B cell (primary cell): ENCODE results near the gene ABTB2. TPM values are rescaled to one million over a fixed set of nuclear protein-coding genes. Genes with fewer than 3 reads are reported as not detected.

ENCODE experiments used
- ATAC-seq: fragments of 200-7000 bp; cut with Tn5 transposase; one replicate; pipeline ENCODE4 v1.10.0; 2021; ENCODE audit warnings: low read depth, mild to moderate bottlenecking, moderate number of reproducible peaks, moderate library complexity
- CTCF ChIA-PET: fragments of 350-600 bp; sonication (Branson Sonifier 250); formaldehyde crosslinking; loops from one replicate; lab custom pipeline; 2021; ENCODE audit warnings: antibody characterized with exemption, inconsistent platforms; lab: Charles Lee
- POLR2A ChIA-PET: fragments of 350-600 bp; sonication (Branson Sonifier 250); formaldehyde crosslinking; loops from one replicate; lab custom pipeline; 2021; ENCODE audit warnings: antibody characterized with exemption; lab: Charles Lee
- DNase-seq: peaks from one replicate; pipeline ENCODE4 v3.0.0; 2013
- H2AFZ ChIP-seq: 2 replicates; pipeline ENCODE4 v1.6.1; 2012; ENCODE audit warnings: mild to moderate bottlenecking, low read depth, low read length; ENCODE audit not compliant: insufficient read depth, poor library complexity, severe bottlenecking
- H3K27ac ChIP-seq, 2 donors: 1 replicate in 1 of 2; 2 replicates in 1 of 2; pipeline ENCODE4 v1.5.1; 2012 to 2013; ENCODE audit warnings: low read length in 2 of 2, mild to moderate bottlenecking in 2 of 2, moderate library complexity in 1 of 2
- H3K27me3 ChIP-seq, 4 experiments: fragments of 200-600 bp in 1 of 4; sonication (generic) in 1 of 4; replicated peaks in 1 of 4; 1 replicate in 2 of 4; 2 replicates in 2 of 4; pipeline versions ENCODE4 v1.6.1 to v1.7.0; 2013 to 2016; ENCODE audit warnings: low read length in 3 of 4, mild to moderate bottlenecking in 2 of 4, mixed read lengths in 1 of 4, moderate library complexity in 1 of 4; ENCODE audit not compliant: insufficient read depth in 4 of 4, control insufficient read depth in 3 of 4; ENCODE audit errors: control extremely low read depth in 1 of 4
- H3K36me3 ChIP-seq, 2 experiments: replicated peaks in 1 of 2; 1 replicate in 1 of 2; 2 replicates in 1 of 2; pipeline versions ENCODE4 v1.6.1 to v1.7.1; 2013; ENCODE audit warnings: low read length in 1 of 2; ENCODE audit not compliant: insufficient read depth in 2 of 2, control insufficient read depth in 1 of 2; ENCODE audit errors: control extremely low read depth in 1 of 2, extremely low read depth in 1 of 2
- H3K4me1 ChIP-seq, 2 donors: fragments of 200-600 bp in 1 of 2; sonication (generic) in 1 of 2; 1 replicate in 1 of 2; 2 replicates in 1 of 2; pipeline versions ENCODE4 v1.5.1 to v1.6.1; 2013 to 2017; ENCODE audit warnings: low read length in 2 of 2; ENCODE audit not compliant: control insufficient read depth in 2 of 2, insufficient read depth in 2 of 2
- H3K4me2 ChIP-seq: replicated peaks from 2 replicates; pipeline ENCODE3; 2012; ENCODE audit warnings: mild to moderate bottlenecking, low read depth, low read length; ENCODE audit not compliant: poor library complexity, severe bottlenecking
- H3K4me3 ChIP-seq, 5 experiments: fragments of 200-600 bp in 1 of 5; sonication (generic) in 1 of 5; 1 replicate in 3 of 5; 2 replicates in 2 of 5; pipeline versions ENCODE4 v1.5.1 to v1.7.0; 2011 to 2016; ENCODE audit warnings: low read length in 4 of 5, mild to moderate bottlenecking in 4 of 5, low read depth in 2 of 5, control low read depth in 1 of 5, moderate library complexity in 1 of 5; ENCODE audit not compliant: insufficient read depth in 1 of 5; ENCODE audit errors: control extremely low read depth in 1 of 5, extremely low read depth in 1 of 5
- H3K79me2 ChIP-seq: fragments of 200-600 bp; sonication (generic); one replicate; pipeline ENCODE4 v1.6.0; 2016; ENCODE audit warnings: low read length; ENCODE audit not compliant: control insufficient read depth, insufficient read depth
- H3K9ac ChIP-seq: fragments of 200-600 bp; sonication (generic); 2 replicates; pipeline ENCODE4 v1.6.1; 2017; ENCODE audit warnings: mild to moderate bottlenecking, low read length, moderate library complexity
- H3K9me3 ChIP-seq, 3 donors: one replicate each; pipeline versions ENCODE4 v1.6.1 to v1.7.1; 2013; ENCODE audit warnings: low read length in 2 of 3; ENCODE audit not compliant: control insufficient read depth in 2 of 3, insufficient read depth in 1 of 3; ENCODE audit errors: control extremely low read depth in 1 of 3
- H4K20me1 ChIP-seq: 2 replicates; pipeline ENCODE4 v1.6.0; 2012; ENCODE audit warnings: mild to moderate bottlenecking, low read length; ENCODE audit not compliant: insufficient read depth, control insufficient read depth, poor library complexity, severe bottlenecking
- H3K27ac Mint-ChIP-seq: one replicate; pipeline ENCODE4 v1.8.0; 2021; ENCODE audit warnings: mixed read lengths
- H3K27me3 Mint-ChIP-seq: one replicate; pipeline ENCODE4 v1.8.0; 2021; ENCODE audit warnings: mixed read lengths
- H3K4me1 Mint-ChIP-seq: one replicate; pipeline ENCODE4 v1.8.0; 2021; ENCODE audit warnings: mixed read lengths
- H3K4me3 Mint-ChIP-seq: one replicate; pipeline ENCODE4 v1.8.0; 2021; ENCODE audit warnings: mixed read lengths
- H3K9me3 Mint-ChIP-seq: one replicate; pipeline ENCODE4 v1.8.0; 2022; ENCODE audit warnings: mixed read lengths; ENCODE audit not compliant: insufficient read depth
- CTCF ChIP-seq: fragments of 200-600 bp; IDR thresholded peaks from one replicate; pipeline ENCODE4 v1.8.0; 2022; ENCODE audit warnings: antibody characterized with exemption, mild to moderate bottlenecking
- EZH2 ChIP-seq: IDR thresholded peaks from 2 replicates; pipeline ENCODE4 v1.6.1; 2012; ENCODE audit warnings: borderline replicate concordance, low read depth, mild to moderate bottlenecking, moderate library complexity, low read length; ENCODE audit not compliant: insufficient read depth, poor library complexity, severe bottlenecking
- WGBS: methylation state at CpG from one replicate; pipeline ENCODE4 v1.1.5; 2013; ENCODE audit warnings: missing lambda C conversion rate; ENCODE audit not compliant: insufficient coverage; 5-methylcytosine and 5-hydroxymethylcytosine counted together
- intact Hi-C: fragments of 100-400 bp; cut with micrococcal nuclease; formaldehyde crosslinking; loops from one replicate; pipeline ENCODE4 v1.10.0; 2022
- polyA plus RNA-seq: library from polyadenylated mRNA; depleted of rRNA; stranded (reverse); fragments of >200 nt; gene quantifications from 2 replicates; pipeline ENCODE4 v1.2.3, GENCODE V29; 2012
- total RNA-seq, 2 donors: library from RNA; stranded (reverse); fragments of 120-200 nt in 1 of 2; gene quantifications; 1 replicate in 1 of 2; 2 replicates in 1 of 2; pipeline versions ENCODE4 v1.2.3 to v1.2.4, GENCODE V29; 2013 to 2022

The ABTB2 gene
- total and polyA plus RNA-seq, 2 donors (not counting 1 experiment from before 2014, with no cell fraction given), result 0.30 to 5.9 TPM

GRCh38 chr11:34340653-34341052, 17.2 kb downstream of the ABTB2 start:
- Mint-ChIP-seq H3K4me1 (no peaks in the 10 kb centered on the region), H3K27me3 (no peaks in the 10 kb centered on the region), H3K27ac (no peak overlapping the region), H3K4me3 (no peak overlapping the region), H3K9me3 (no peaks in the 10 kb centered on the region)
- 29% methylated on average over 1 of the region's 1 CpG for WGBS
- Histone ChIP-seq H3K36me3 (no peaks in the 10 kb centered on the region), H3K27me3 (no peaks in the 10 kb centered on the region), H3K4me2 (no peak overlapping the region), H3K27ac (no peak overlapping the region), H4K20me1 (no peaks in the 10 kb centered on the region), H3K4me1 (no peaks in the 10 kb centered on the region), H2AFZ (no peak overlapping the region), H3K4me3 (no peak overlapping the region), H3K9me3 (no peaks in the 10 kb centered on the region), H3K79me2 (no peaks in the 10 kb centered on the region), H3K9ac (no peak overlapping the region)
- ATAC-seq, result no peak
- no peak for DNase-seq
- ChIA-PET CTCF (interaction anchor here (1.1 kb wide), 1 partner anchor 21 kb away, joined by 3 read pairs; no protein-coding TSS in a partner anchor), POLR2A (no interaction called here)
- TF ChIP-seq EZH2 (no peak), CTCF (no peak)
- intact Hi-C loops, result no loop called here

- WGBS, result 81% methylated on average over 3 of the region's 7 CpGs
- Histone ChIP-seq H4K20me1 (no peaks in the 10 kb centered on the region), H2AFZ (no peak overlapping the region), H3K9me3 (no peaks in the 10 kb centered on the region), H3K4me1 (no peaks in the 10 kb centered on the region), H3K4me2 (no peak overlapping the region), H3K4me3 (no peak overlapping the region), H3K27ac (no peak overlapping the region), H3K27me3 (no peaks in the 10 kb centered on the region), H3K9ac (no peak overlapping the region), H3K36me3 (no peaks in the 10 kb centered on the region), H3K79me2 (no peaks in the 10 kb centered on the region)
- Mint-ChIP-seq H3K4me3 (no peak overlapping the region), H3K27me3 (no peaks in the 10 kb centered on the region), H3K4me1 (peaks cover 4% of the 10 kb centered on the region), H3K9me3 (no peaks in the 10 kb centered on the region), H3K27ac (no peak overlapping the region)
- ChIA-PET CTCF (no interaction called here), POLR2A (no interaction called here)
- TF ChIP-seq EZH2, result no peak
- TF ChIP-seq CTCF, result no peak
- no peak for DNase-seq
- no peak for ATAC-seq
- intact Hi-C loops, result no loop called here
Observed at GRCh38 chr11:34339149-34340064, 18.4 kb downstream of the ABTB2 start.
